Measurements from ENCODE around the gene INPP5K.
A peak's percentile ranks its signal among the peaks of the same experiment; 100 is the strongest.

Gene INPP5K

DNA sequence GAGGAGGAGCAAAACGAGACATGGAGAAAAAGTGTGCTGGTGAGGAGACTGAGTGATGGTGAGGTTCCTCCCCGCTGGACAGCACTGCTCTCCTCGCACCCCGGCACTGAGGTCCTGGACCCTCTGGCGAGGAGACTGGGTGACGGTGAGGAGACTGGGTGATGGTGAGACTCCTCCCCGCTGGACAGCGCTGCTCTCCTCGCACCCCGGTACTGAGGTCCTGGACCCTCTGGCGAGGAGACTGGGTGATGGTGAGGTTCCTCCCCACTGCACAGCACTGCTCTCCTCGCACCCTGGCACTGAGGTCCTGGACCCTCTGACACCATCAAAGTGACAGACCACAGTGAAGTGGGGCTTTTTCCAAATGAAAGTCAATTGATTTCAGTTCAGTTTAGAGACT, 35.3 kb upstream of the INPP5K start:
- Histone ChIP-seq H3K4me3 (ENCODE audit: low read depth, low read length) (no peak overlapping the region), H3K4me1 (ENCODE audit: control insufficient read depth, insufficient read depth, low read length) (no peaks in the 10 kb centered on the region; the same call in 1 of the 2 replicates), H3K9me3 (ENCODE audit: control insufficient read depth, insufficient read depth, low read depth, low read length) (no peaks in the 10 kb centered on the region), H3K36me3 (ENCODE audit: control insufficient read depth in 2 of 2, insufficient read depth in 1 of 2, low read length in 2 of 2) (peaks cover 37 to 94% of the 10 kb centered on the region in 2 experiments; a peak in 2 of 3 replicates), H3K27ac (ENCODE audit: extremely low read depth, low read depth, low read length) (no peak overlapping the region)
- TF ChIP-seq HOXA7 (CRISPR knock-in tag; IDR thresholded peaks at IDR 0.05; ENCODE audit: borderline replicate concordance) (no peak), REST (tag by site-specific recombination; IDR thresholded peaks at IDR 0.05) (peak; percentile 54; the same call in 1 of the 2 replicates)
- TF ChIP-seq, protein P1, sequence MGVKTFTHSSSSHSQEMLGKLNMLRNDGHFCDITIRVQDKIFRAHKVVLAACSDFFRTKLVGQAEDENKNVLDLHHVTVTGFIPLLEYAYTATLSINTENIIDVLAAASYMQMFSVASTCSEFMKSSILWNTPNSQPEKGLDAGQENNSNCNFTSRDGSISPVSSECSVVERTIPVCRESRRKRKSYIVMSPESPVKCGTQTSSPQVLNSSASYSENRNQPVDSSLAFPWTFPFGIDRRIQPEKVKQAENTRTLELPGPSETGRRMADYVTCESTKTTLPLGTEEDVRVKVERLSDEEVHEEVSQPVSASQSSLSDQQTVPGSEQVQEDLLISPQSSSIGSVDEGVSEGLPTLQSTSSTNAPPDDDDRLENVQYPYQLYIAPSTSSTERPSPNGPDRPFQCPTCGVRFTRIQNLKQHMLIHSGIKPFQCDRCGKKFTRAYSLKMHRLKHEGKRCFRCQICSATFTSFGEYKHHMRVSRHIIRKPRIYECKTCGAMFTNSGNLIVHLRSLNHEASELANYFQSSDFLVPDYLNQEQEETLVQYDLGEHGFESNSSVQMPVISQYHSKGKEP (tag by site-specific recombination; IDR thresholded peaks at IDR 0.05), result no peak
- CTCF ChIA-PET, result interaction anchor here (2.6 kb wide), 1 partner anchor 22 kb away, joined by 7 read pairs; no protein-coding TSS in a partner anchor
- POLR2A ChIA-PET, result no interaction called here

GRCh38 chr17:1548032-1548431, 31.6 kb upstream of the INPP5K start:
- TF ChIP-seq ZNF488 (tag by site-specific recombination; IDR thresholded peaks at IDR 0.05), result no peak
- TF ChIP-seq ZNF324 (tag by site-specific recombination; IDR thresholded peaks at IDR 0.05), result no peak
- no peak for TF ChIP-seq ZNF24 (tag by site-specific recombination; IDR thresholded peaks at IDR 0.05)
- no peak for TF ChIP-seq ZNF211 (tag by site-specific recombination; IDR thresholded peaks at IDR 0.05; ENCODE audit: low read depth)
- no peak for TF ChIP-seq GLIS1 (tag by site-specific recombination; IDR thresholded peaks at IDR 0.05)
- TF ChIP-seq PRDM4 (tag by site-specific recombination; IDR thresholded peaks at IDR 0.05), result no peak
- no peak for TF ChIP-seq ZNF223 (tag by site-specific recombination; IDR thresholded peaks at IDR 0.05)
- TF ChIP-seq, protein P2, sequence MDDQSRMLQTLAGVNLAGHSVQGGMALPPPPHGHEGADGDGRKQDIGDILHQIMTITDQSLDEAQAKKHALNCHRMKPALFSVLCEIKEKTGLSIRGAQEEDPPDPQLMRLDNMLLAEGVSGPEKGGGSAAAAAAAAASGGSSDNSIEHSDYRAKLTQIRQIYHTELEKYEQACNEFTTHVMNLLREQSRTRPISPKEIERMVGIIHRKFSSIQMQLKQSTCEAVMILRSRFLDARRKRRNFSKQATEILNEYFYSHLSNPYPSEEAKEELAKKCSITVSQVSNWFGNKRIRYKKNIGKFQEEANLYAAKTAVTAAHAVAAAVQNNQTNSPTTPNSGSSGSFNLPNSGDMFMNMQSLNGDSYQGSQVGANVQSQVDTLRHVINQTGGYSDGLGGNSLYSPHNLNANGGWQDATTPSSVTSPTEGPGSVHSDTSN (CRISPR knock-in tag; IDR thresholded peaks at IDR 0.05), result no peak
- TF ChIP-seq WT1 (tag by site-specific recombination; IDR thresholded peaks at IDR 0.05), result no peak
- CTCF ChIA-PET, result interaction anchor here (0.8 to 1.2 kb wide), 2 partner anchors 15 to 32 kb away, joined by 3 read pairs; no protein-coding TSS in a partner anchor
- no peaks in the 10 kb centered on the region for H3K9me3 ChIP-seq (ENCODE audit: control insufficient read depth, insufficient read depth, low read depth, low read length)
- peaks cover 47 to 91% of the 10 kb centered on the region in 2 experiments for H3K36me3 ChIP-seq (ENCODE audit: control insufficient read depth in 2 of 2, insufficient read depth in 1 of 2, low read length in 2 of 2)
- H3K4me3 ChIP-seq (ENCODE audit: low read depth, low read length), result no peak overlapping the region
- POLR2A ChIA-PET, result interaction anchor here (1.0 kb wide), 1 partner anchor 26 kb away, joined by 3 read pairs; no protein-coding TSS in a partner anchor
- no peak overlapping the region for H3K27ac ChIP-seq (ENCODE audit: extremely low read depth, low read depth, low read length)
- no peaks in the 10 kb centered on the region for H3K4me1 ChIP-seq (ENCODE audit: control insufficient read depth, insufficient read depth, low read length)

Data from HEK293 (cell line).